Spinal cord (tissue), 10 donors: ENCODE results near the gene RAB1A. TPM values are rescaled to one million over a fixed set of nuclear protein-coding genes. Genes with fewer than 3 reads are reported as not detected.

Experiments
- DNase-seq, 6 donors: peaks; one replicate each; pipeline versions ENCODE4 v3.0.0 to v3.0.0-alpha.2; 2013 to 2015; ENCODE audit warnings: low spot score in 6 of 6, low read depth in 4 of 6
- H3K27ac ChIP-seq: one replicate; pipeline ENCODE4 v1.5.1; 2013; ENCODE audit warnings: low read depth, low read length, control low read depth
- H3K27me3 ChIP-seq: one replicate; pipeline ENCODE4 v1.6.1; 2013; ENCODE audit warnings: low read length; ENCODE audit not compliant: control insufficient read depth, insufficient read depth
- H3K36me3 ChIP-seq: one replicate; pipeline ENCODE4 v1.6.1; 2013; ENCODE audit warnings: low read length; ENCODE audit not compliant: control insufficient read depth, insufficient read depth
- H3K4me1 ChIP-seq: one replicate; pipeline ENCODE4 v1.6.1; 2013; ENCODE audit warnings: low read length; ENCODE audit not compliant: control insufficient read depth, insufficient read depth
- H3K4me3 ChIP-seq: one replicate; pipeline ENCODE4 v1.5.1; 2013; ENCODE audit warnings: low read depth, low read length, control low read depth
- H3K9me3 ChIP-seq: one replicate; pipeline ENCODE4 v1.6.1; 2013; ENCODE audit warnings: low read length; ENCODE audit not compliant: control insufficient read depth, insufficient read depth
- WGBS: methylation state at CpG from one replicate; pipeline ENCODE4 v1.1.5; 2013; ENCODE audit warnings: missing lambda C conversion rate; ENCODE audit not compliant: insufficient coverage; 5-methylcytosine and 5-hydroxymethylcytosine counted together
- polyA plus RNA-seq, 2 donors: library from polyadenylated mRNA; unstranded; fragments of 120-200 nt; gene quantifications; one replicate each; pipeline ENCODE4 v1.2.1, GENCODE V29; 2013; ENCODE audit not compliant: insufficient read length in 2 of 2
- small RNA-seq: library from RNA; depleted of rRNA; stranded (forward); fragments of <200 nt; gene quantifications from one replicate; pipeline ENCODE3, GENCODE V24; 2014; ENCODE audit warnings: low replicate concordance
- total RNA-seq, 2 donors: library from RNA; depleted of rRNA in 1 of 2; stranded (reverse); fragments of 120-200 nt in 1 of 2; fragments of >200 nt in 1 of 2; gene quantifications; one replicate each; pipeline versions ENCODE4 v1.2.3 to v1.2.4, GENCODE V29; 2013 to 2014
- donor health status: healthy.

Gene RAB1A
- total and polyA plus RNA-seq, 4 donors = 96.1 to 284 (median 185) TPM

DNA sequence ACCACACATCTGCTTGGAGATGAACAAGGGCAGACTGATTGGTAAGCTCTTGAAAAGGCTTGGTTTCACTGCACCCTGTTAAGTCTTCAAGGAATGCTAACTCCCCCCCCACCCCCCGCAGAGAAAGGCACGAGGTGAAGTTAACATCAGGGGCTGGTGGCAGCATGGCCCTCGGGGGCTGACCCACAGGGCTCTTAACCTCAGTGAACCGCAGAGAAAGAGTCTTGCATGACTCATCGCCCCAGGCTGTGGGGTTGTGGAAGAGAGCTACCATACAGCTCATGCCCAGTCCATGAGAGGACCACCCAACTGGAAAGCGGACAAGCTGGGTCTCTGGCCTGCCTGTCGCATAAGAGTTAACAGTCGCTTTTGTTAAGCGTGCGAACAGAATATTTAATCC lies 84.3 kb downstream of the RAB1A start:
- 56% methylated on average over 3 of the region's 10 CpGs for WGBS
- H3K4me1 ChIP-seq = peaks cover under 1% of the 10 kb centered on the region
- DNase-seq = no peak
- no peaks in the 10 kb centered on the region for H3K9me3 ChIP-seq
- H3K4me3 ChIP-seq = no peak overlapping the region
- no peaks in the 10 kb centered on the region for H3K27me3 ChIP-seq
- H3K27ac ChIP-seq = no peak overlapping the region
- no peaks in the 10 kb centered on the region for H3K36me3 ChIP-seq

DNA sequence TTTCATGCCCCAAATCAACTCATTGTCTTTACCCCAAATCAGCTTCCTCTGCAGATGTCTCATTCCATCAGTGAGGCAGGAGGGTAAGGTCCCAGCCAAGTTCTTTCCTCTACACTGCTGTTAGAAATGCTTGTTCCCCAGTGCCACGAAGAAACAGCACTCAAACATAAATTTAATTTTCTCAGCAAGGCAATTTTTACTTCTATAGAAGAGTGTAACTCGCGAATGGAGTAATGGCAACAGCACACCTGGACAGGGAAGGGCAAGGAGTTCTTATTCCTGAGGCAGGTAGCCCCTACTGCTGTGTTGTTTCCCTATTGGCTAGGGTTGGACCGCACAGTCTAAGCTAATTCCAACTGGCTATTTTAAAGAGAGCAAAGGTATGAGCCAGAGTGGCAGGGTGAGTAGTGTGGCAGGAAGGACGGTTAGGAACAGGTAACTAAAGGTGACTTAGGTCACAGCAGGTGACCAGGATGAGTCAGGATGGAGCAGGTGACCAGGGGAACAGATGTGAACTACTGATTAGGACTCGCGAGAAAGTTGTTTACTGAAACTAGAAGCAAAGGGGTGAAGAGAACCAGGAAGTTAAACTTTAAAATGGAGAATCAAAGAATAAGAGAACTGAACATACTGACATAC lies 85.7 kb downstream of the RAB1A start:
- Histone ChIP-seq H3K27me3 (no peaks in the 10 kb centered on the region), H3K9me3 (no peaks in the 10 kb centered on the region), H3K27ac (no peak overlapping the region), H3K4me3 (no peak overlapping the region), H3K36me3 (no peaks in the 10 kb centered on the region), H3K4me1 (peaks cover 4% of the 10 kb centered on the region)
- DNase-seq = no peak
- 96% methylated on average over 4 of the region's 7 CpGs for WGBS

DNA sequence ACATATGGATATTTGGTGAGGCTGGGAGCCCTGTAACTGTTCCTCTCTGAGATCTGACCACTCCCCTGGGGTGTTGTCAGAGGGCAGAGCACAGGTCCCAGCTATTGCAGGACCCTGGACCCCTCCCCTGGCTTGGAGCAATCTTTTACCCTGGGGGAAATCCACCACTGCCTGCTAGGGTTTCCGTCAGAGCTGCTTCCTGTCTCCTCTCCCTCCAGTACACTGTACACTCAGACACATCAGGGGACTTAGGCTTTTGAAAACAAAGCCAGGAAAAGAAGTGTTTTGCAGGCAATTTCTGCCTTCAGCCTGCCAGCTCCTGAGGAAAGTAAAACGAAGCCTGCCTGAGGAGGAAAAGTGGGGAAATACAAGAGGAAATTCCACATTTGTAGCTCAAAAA lies 86.9 kb downstream of the RAB1A start:
- Histone ChIP-seq H3K36me3 (no peaks in the 10 kb centered on the region), H3K27ac (no peak overlapping the region), H3K4me3 (no peak overlapping the region), H3K4me1 (peaks cover 4% of the 10 kb centered on the region), H3K27me3 (no peaks in the 10 kb centered on the region), H3K9me3 (no peaks in the 10 kb centered on the region)
- no peak for DNase-seq
- 75% methylated on average over 1 of the region's 2 CpGs for WGBS

DNA sequence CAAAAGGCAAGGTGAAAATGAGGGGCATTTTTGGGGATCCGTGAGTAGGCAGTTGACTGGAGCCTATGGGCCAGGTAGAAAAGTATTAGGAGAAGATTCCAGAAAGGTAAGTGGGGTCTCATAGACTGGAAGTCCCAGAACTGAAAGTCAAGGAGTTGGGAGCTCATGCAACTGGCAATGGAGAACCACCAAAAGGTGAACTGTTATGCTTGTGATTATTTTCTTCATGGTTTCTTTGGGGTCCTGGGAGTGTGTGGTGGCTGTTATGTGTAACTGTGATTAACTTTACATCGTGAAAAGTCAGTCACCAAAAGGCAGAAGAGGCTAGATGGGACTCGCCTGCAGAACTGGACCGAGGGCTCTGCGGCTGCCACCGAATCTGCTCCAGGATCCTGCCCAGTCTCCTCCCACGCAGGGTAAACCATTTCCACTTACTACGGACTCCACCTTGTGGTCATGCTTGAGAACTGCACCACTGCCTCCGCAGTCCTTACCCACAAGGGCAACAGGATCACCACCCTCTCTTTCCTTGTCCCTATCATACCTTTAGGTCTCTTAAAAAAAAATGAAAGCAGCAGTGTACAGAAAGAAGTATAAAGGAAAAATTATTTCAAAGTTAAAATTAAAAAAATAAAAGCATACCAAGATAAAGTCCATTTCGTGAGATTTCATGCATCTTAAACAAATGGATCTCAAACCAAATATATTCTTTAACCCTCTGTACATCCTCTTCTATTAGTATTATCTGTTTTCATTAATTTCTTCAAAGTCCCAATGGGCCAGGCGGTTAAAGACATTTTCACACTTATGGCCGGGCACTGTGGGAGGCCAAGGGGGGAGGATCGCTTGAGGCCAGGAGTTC lies 89.3 kb downstream of the RAB1A start:
- no peak overlapping the region for H3K4me3 ChIP-seq
- no peak overlapping the region for H3K27ac ChIP-seq
- no peaks in the 10 kb centered on the region for H3K27me3 ChIP-seq
- H3K9me3 ChIP-seq = no peaks in the 10 kb centered on the region
- peaks cover 4% of the 10 kb centered on the region for H3K4me1 ChIP-seq
- 37% methylated on average over 11 of the region's 13 CpGs for WGBS
- DNase-seq = peak in 4 of 6 donors; percentile 35 to 92 (median 74)
- no peaks in the 10 kb centered on the region for H3K36me3 ChIP-seq

DNA sequence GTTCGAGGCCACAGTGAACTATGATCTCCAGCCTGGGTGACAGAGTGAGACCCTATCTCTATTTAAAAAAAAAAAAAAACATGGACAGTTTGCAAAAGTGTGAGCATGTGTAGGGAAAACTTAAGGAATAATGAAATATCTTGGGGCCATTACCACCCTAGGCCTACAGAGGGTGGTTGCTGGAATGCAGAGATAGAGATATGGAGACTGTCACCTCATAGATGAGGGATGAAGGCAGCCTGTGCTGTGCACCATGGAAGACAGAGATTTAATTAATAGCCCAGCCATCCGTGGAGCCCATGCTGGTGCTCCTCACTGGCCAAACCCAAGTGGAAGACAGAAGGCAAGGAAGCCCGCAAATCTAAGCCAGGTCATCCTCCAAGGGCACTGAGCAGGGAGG lies 90.3 kb downstream of the RAB1A start:
- no peak overlapping the region for H3K27ac ChIP-seq
- H3K4me3 ChIP-seq = no peak overlapping the region
- no peaks in the 10 kb centered on the region for H3K36me3 ChIP-seq
- WGBS = 95% methylated on average over 2 of the region's 3 CpGs
- no peaks in the 10 kb centered on the region for H3K27me3 ChIP-seq
- no peak for DNase-seq
- no peaks in the 10 kb centered on the region for H3K9me3 ChIP-seq
- H3K4me1 ChIP-seq = peaks cover 4% of the 10 kb centered on the region

DNA sequence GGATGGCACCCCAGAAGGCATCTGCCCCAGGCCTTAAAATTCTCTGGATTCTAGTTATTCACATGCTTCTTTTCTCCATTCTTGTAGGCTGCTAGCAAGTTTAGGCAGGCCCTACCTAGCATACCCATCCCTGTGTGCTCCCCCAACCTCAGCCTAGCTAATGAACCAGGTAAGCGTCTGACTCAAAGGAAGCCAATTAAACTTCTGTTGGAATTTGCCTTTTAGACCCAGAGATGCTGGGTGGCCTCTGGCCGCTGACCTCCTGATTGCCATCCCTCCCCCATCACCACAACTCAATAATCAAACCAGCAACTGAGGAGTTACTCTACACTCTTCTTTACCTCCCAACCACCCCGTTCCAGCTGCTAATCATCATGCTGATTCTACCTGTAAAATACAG lies 92.7 kb downstream of the RAB1A start:
- no peak for DNase-seq

More for the DNA sequence above, 92.7 kb downstream of the RAB1A start:
- no peaks in the 10 kb centered on the region for H3K9me3 ChIP-seq
- WGBS = 70% methylated on average over 3 of the region's 3 CpGs
- H3K4me1 ChIP-seq = peaks cover 8% of the 10 kb centered on the region
- no peaks in the 10 kb centered on the region for H3K27me3 ChIP-seq
- no peaks in the 10 kb centered on the region for H3K36me3 ChIP-seq
- no peak overlapping the region for H3K4me3 ChIP-seq
- no peak overlapping the region for H3K27ac ChIP-seq

Small RNAs within 50 kb of the gene (small RNA-seq; reads per million reads assigned to genes)
- gene RF00090 = not detected

Other genes starting within 250 kb of the RAB1A start
- gene SLC1A4, start 140.7 kb downstream of the RAB1A start, total RNA-seq = 10 to 100 TPM; 35.3 to 42.1 TPM
- gene SLC1A4, start 140.7 kb downstream of the RAB1A start, polyA plus RNA-seq = 10 to 100 TPM; 88.7 to 92.7 TPM
- 10 to 100 TPM; 31.9 to 39.2 TPM for gene CEP68, start 73.7 kb downstream of the RAB1A start, total RNA-seq
- gene CEP68, start 73.7 kb downstream of the RAB1A start, polyA plus RNA-seq = 10 to 100 TPM; 30.0 to 35.3 TPM
- 100 to 1,000 TPM in 1 of 2 donors, 10 to 100 TPM in 1; 62.3 to 174 TPM for gene ACTR2, start 97.7 kb upstream of the RAB1A start, total RNA-seq
- gene ACTR2, start 97.7 kb upstream of the RAB1A start, polyA plus RNA-seq = 100 to 1,000 TPM; 134 to 189 TPM